HG02852 (cell line): Measurements from ENCODE around the gene DHX15.
"Not testable (repeated sequence)": the region's sequence is repeated elsewhere in the genome, so short reads cannot be mapped to it uniquely, and the experiment has no call there.

Experiments used
- ATAC-seq: cut with Tn5 transposase; IDR thresholded peaks from one replicate; pipeline ENCODE4 v1.9.1; 2021; ENCODE audit warnings: mild to moderate bottlenecking, moderate library complexity; ENCODE audit not compliant: unreplicated experiment

DHX15 gene

GRCh38 chr4:24550441-24551175 is 33.7 kb downstream of the DHX15 start:
- no peak for ATAC-seq

- no peak for ATAC-seq
These were observed 36.4 kb downstream of the DHX15 start for GRCh38 chr4:24547979-24548378.

- ATAC-seq = no peak
These were observed 40.0 kb downstream of the DHX15 start for GRCh38 chr4:24544208-24544988.

GRCh38 chr4:24537025-24537424 is 47.3 kb downstream of the DHX15 start:
- no peak for ATAC-seq

GRCh38 chr4:24535399-24535798 is 49.0 kb downstream of the DHX15 start:
- no peak for ATAC-seq

GRCh38 chr4:24533364-24533763 is 51.0 kb downstream of the DHX15 start:
- ATAC-seq = no peak

- no peak for ATAC-seq
These were observed 54.8 kb downstream of the DHX15 start for GRCh38 chr4:24529555-24529954.

GRCh38 chr4:24527371-24527770 is 57.0 kb downstream of the DHX15 start:
- no peak for ATAC-seq

GRCh38 chr4:24521544-24521943 is 62.8 kb downstream of the DHX15 start:
- no peak for ATAC-seq

- ATAC-seq = no peak
These were observed 64.7 kb downstream of the DHX15 start for GRCh38 chr4:24519649-24520048.

GRCh38 chr4:24517676-24518075 is 66.7 kb downstream of the DHX15 start:
- no peak for ATAC-seq

GRCh38 chr4:24516926-24517325 is 67.4 kb downstream of the DHX15 start:
- ATAC-seq = no peak

GRCh38 chr4:24515698-24516097 is 68.7 kb downstream of the DHX15 start:
- ATAC-seq = no peak

GRCh38 chr4:24514808-24515207 is 69.5 kb downstream of the DHX15 start:
- no peak for ATAC-seq

GRCh38 chr4:24513718-24514117 is 70.6 kb downstream of the DHX15 start:
- no peak for ATAC-seq

GRCh38 chr4:24511371-24512063 is 72.8 kb downstream of the DHX15 start:
- no peak for ATAC-seq

- ATAC-seq = no peak
These were observed 74.3 kb downstream of the DHX15 start for GRCh38 chr4:24510091-24510490.

GRCh38 chr4:24508541-24508940 is 75.8 kb downstream of the DHX15 start:
- ATAC-seq = no peak

GRCh38 chr4:24507439-24507838 is 76.9 kb downstream of the DHX15 start:
- ATAC-seq = no peak

GRCh38 chr4:24503090-24503489 is 81.3 kb downstream of the DHX15 start:
- not testable (repeated sequence) for ATAC-seq

GRCh38 chr4:24497221-24497620 is 87.1 kb downstream of the DHX15 start:
- ATAC-seq = no peak

- no peak for ATAC-seq
These were observed 87.8 kb downstream of the DHX15 start for GRCh38 chr4:24496597-24496996.
